SK-N-SH treated with all-trans-retinoic acid at 6 μM for 48 hours (cell line): ENCODE data around the gene RNF135.

ENCODE experiments used
- CREB5 ChIP-seq: fragments of 250-450 bp; sonication (Bioruptor Pico); IDR thresholded peaks from 2 replicates; pipeline ENCODE4 v1.5.1; 2020; ENCODE audit warnings: low read depth, mild to moderate bottlenecking, moderate library complexity
- ESRRG ChIP-seq: fragments of 250-450 bp; sonication (Bioruptor Pico); IDR thresholded peaks from 2 replicates; pipeline ENCODE4 v1.6.1; 2021; ENCODE audit warnings: mild to moderate bottlenecking
- OSR1 ChIP-seq: fragments of 250-450 bp; sonication (Bioruptor Pico); IDR thresholded peaks from 2 replicates; pipeline ENCODE4 v1.8.0; 2022; ENCODE audit warnings: moderate library complexity, mild to moderate bottlenecking, inconsistent platforms
- ZFP30 ChIP-seq: fragments of 450-650 bp; formaldehyde crosslinking; IDR thresholded peaks from 2 replicates; pipeline ENCODE4 v1.5.0; 2022; ENCODE audit warnings: mild to moderate bottlenecking, moderate library complexity
- ZNF565 ChIP-seq: fragments of 450-650 bp; formaldehyde crosslinking; conservative IDR thresholded peaks from 2 replicates; pipeline ENCODE4 v1.5.0; 2020; ENCODE audit warnings: low read depth, mild to moderate bottlenecking, moderate library complexity
- ZNF70 ChIP-seq: fragments of 450-650 bp; formaldehyde crosslinking; IDR thresholded peaks from 2 replicates; pipeline ENCODE4 v1.5.0; 2020; ENCODE audit warnings: mild to moderate bottlenecking, moderate library complexity

GRCh38 chr17:31031841-31032240 is 61.0 kb downstream of the RNF135 start:
- TF ChIP-seq OSR1 (no peak), ESRRG (CRISPR knock-in tag) (no peak), ZFP30 (CRISPR knock-in tag) (no peak), ZNF565 (CRISPR knock-in tag) (no peak), ZNF70 (CRISPR knock-in tag) (no peak), CREB5 (CRISPR knock-in tag) (no peak)
